Activated CD8-positive, alpha-beta T cell treated with anti-CD3 and anti-CD28 coated beads for 36 hours (primary cell): Measurements from ENCODE around the gene CYP2W1. TPM values are rescaled to one million over a fixed set of nuclear protein-coding genes. Genes with fewer than 3 reads are reported as not detected.
A peak's percentile ranks its signal among the peaks of the same experiment; 100 is the strongest.

ENCODE experiments used
- ATAC-seq: fragments of 200-7000 bp; cut with Tn5 transposase; one replicate; pipeline ENCODE4 v1.10.0; 2021; ENCODE audit warnings: mild to moderate bottlenecking, moderate library complexity
- CTCF ChIA-PET: fragments of 350-600 bp; sonication (Branson Sonifier 250); formaldehyde crosslinking; loops from one replicate; lab custom pipeline; 2021; ENCODE audit warnings: antibody characterized with exemption; lab: Charles Lee
- POLR2A ChIA-PET: fragments of 350-600 bp; sonication (Branson Sonifier 250); formaldehyde crosslinking; loops from one replicate; lab custom pipeline; 2021; ENCODE audit warnings: antibody characterized with exemption; lab: Charles Lee
- DNase-seq: peaks from one replicate; pipeline ENCODE4 v3.0.0-alpha.2; 2020
- H3K27ac Mint-ChIP-seq: one replicate; pipeline ENCODE4 v1.8.0; 2021; ENCODE audit warnings: mild to moderate bottlenecking, mixed read lengths
- H3K27me3 Mint-ChIP-seq: one replicate; pipeline ENCODE4 v1.8.0; 2021; ENCODE audit warnings: mixed read lengths
- H3K36me3 Mint-ChIP-seq: one replicate; pipeline ENCODE4 v1.8.0; 2021; ENCODE audit warnings: low read depth, mixed read lengths
- H3K4me1 Mint-ChIP-seq: one replicate; pipeline ENCODE4 v1.8.0; 2021; ENCODE audit warnings: low read depth, mixed read lengths
- H3K4me3 Mint-ChIP-seq: one replicate; pipeline ENCODE4 v1.8.0; 2021; ENCODE audit warnings: mild to moderate bottlenecking, moderate library complexity, mixed read lengths
- H3K9me3 Mint-ChIP-seq: one replicate; pipeline ENCODE4 v1.8.0; 2021; ENCODE audit warnings: mixed read lengths
- CTCF ChIP-seq: fragments of 200-600 bp; IDR thresholded peaks from one replicate; pipeline ENCODE4 v1.8.0; 2022; ENCODE audit warnings: antibody characterized with exemption, mild to moderate bottlenecking
- intact Hi-C: fragments of 100-400 bp; cut with micrococcal nuclease; formaldehyde crosslinking; loops from one replicate; pipeline ENCODE4 v1.10.0; 2022
- total RNA-seq, 2 experiments: library from RNA; stranded (reverse); gene quantifications; one replicate each; pipeline ENCODE4 v1.2.3, GENCODE V29; 2021

The CYP2W1 gene
- total RNA-seq, 2 experiments from 2014 or later: not detected

GRCh38 chr7:952548-953441 lies 30.2 kb upstream of the CYP2W1 start:
- Mint-ChIP-seq H3K36me3 (peaks cover 15% of the 10 kb centered on the region), H3K9me3 (no peaks in the 10 kb centered on the region), H3K27me3 (peaks cover 2% of the 10 kb centered on the region), H3K27ac (peak overlapping the region; percentile 18), H3K4me3 (peak overlapping the region; percentile 58), H3K4me1 (peaks cover 21% of the 10 kb centered on the region)
- TF ChIP-seq CTCF: no peak
- ChIA-PET POLR2A (interaction anchor here (0.9 to 1.8 kb wide), 8 partner anchors 10 to 45 kb away, joined by 3 to 5 read pairs (median 4); no protein-coding TSS in a partner anchor), CTCF (interaction anchor here (0.8 to 1.5 kb wide), 5 partner anchors 15 to 80 kb away, joined by 3 to 5 read pairs (median 4); partner anchors contain the start of gene COX19)
- ATAC-seq: no peak
- DNase-seq: no peak
- intact Hi-C loops: no loop called here

GRCh38 chr7:953547-954327 lies 29.2 kb upstream of the CYP2W1 start:
- intact Hi-C loops: no loop called here
- Mint-ChIP-seq H3K4me1 (peaks cover 19% of the 10 kb centered on the region), H3K27me3 (peaks cover 2% of the 10 kb centered on the region), H3K36me3 (peaks cover 15% of the 10 kb centered on the region), H3K4me3 (peak overlapping the region; percentile 58), H3K9me3 (no peaks in the 10 kb centered on the region), H3K27ac (no peak overlapping the region)
- ATAC-seq (peak; percentile 21), DNase-seq (peak; percentile 34)
- ChIA-PET CTCF (interaction anchor here (0.6 to 1.5 kb wide), 4 partner anchors 16 to 46 kb away, joined by 3 to 5 read pairs (median 4); partner anchors contain the start of gene COX19), POLR2A (interaction anchor here (0.8 to 1.8 kb wide), 7 partner anchors 9 to 197 kb away, joined by 3 to 5 read pairs (median 3); no protein-coding TSS in a partner anchor)
- no peak for TF ChIP-seq CTCF

- peak within 1 kb of the TSS; percentile 70 for H3K4me3 Mint-ChIP-seq
- ATAC-seq: peak; percentile 85
- TF ChIP-seq CTCF: peak; percentile 33
- CTCF ChIA-PET: interaction anchor here (0.6 to 2.1 kb wide), 3 partner anchors 18 to 47 kb away, joined by 3 to 11 read pairs (median 4); no protein-coding TSS in a partner anchor
- H3K36me3 Mint-ChIP-seq: peaks cover 12% of the 10 kb centered on the region
- H3K27ac Mint-ChIP-seq: peak within 1 kb of the TSS; percentile 66
- intact Hi-C loops: loop anchor here (5.0 kb wide), 1 partner anchor 47 kb away; no protein-coding TSS in a partner anchor
- DNase-seq: peak; percentile 65
- H3K4me1 Mint-ChIP-seq: peaks cover 15% of the 10 kb centered on the region
- POLR2A ChIA-PET: interaction anchor here (0.8 to 1.4 kb wide), 4 partner anchors 8 to 198 kb away, joined by 3 to 4 read pairs (median 3); no protein-coding TSS in a partner anchor
- peaks cover 2% of the 10 kb centered on the region for H3K27me3 Mint-ChIP-seq
- H3K9me3 Mint-ChIP-seq: no peaks in the 10 kb centered on the region
These were observed 28.4 kb upstream of the CYP2W1 start, which contains the start of gene ADAP1 for GRCh38 chr7:954330-955238. Gene ADAP1 (minus strand): TSS chr7:954680. CDS start chr7:954477, 203 bp downstream.

- Mint-ChIP-seq H3K36me3 (peaks cover 4% of the 10 kb centered on the region), H3K9me3 (no peaks in the 10 kb centered on the region), H3K27ac (no peak overlapping the region), H3K4me3 (peak overlapping the region; percentile 43), H3K27me3 (peaks cover 2% of the 10 kb centered on the region), H3K4me1 (peaks cover 7% of the 10 kb centered on the region)
- TF ChIP-seq CTCF: no peak
- CTCF ChIA-PET: interaction anchor here (1.2 to 2.1 kb wide), 2 partner anchors 17 to 48 kb away, joined by 3 to 11 read pairs; no protein-coding TSS in a partner anchor
- intact Hi-C loops: loop anchor here (5.0 kb wide), 1 partner anchor 49 kb away; no protein-coding TSS in a partner anchor
- ATAC-seq (no peak), DNase-seq (no peak)
- POLR2A ChIA-PET: interaction anchor here (1.0 to 1.3 kb wide), 2 partner anchors 9 to 11 kb away, joined by 3 to 5 read pairs; no protein-coding TSS in a partner anchor
These were observed 26.9 kb upstream of the CYP2W1 start for GRCh38 chr7:956031-956430.
